HG03159 (cell line): Measurements from ENCODE around the gene RASAL2.
A peak's percentile ranks its signal among the peaks of the same experiment; 100 is the strongest.
"Not testable (repeated sequence)": the region's sequence is repeated elsewhere in the genome, so short reads cannot be mapped to it uniquely, and the experiment has no call there.

Experiments
- ATAC-seq: cut with Tn5 transposase; IDR thresholded peaks from one replicate; pipeline ENCODE4 v1.9.1; 2021; ENCODE audit warnings: mild to moderate bottlenecking, moderate library complexity; ENCODE audit not compliant: unreplicated experiment

RASAL2 gene

DNA sequence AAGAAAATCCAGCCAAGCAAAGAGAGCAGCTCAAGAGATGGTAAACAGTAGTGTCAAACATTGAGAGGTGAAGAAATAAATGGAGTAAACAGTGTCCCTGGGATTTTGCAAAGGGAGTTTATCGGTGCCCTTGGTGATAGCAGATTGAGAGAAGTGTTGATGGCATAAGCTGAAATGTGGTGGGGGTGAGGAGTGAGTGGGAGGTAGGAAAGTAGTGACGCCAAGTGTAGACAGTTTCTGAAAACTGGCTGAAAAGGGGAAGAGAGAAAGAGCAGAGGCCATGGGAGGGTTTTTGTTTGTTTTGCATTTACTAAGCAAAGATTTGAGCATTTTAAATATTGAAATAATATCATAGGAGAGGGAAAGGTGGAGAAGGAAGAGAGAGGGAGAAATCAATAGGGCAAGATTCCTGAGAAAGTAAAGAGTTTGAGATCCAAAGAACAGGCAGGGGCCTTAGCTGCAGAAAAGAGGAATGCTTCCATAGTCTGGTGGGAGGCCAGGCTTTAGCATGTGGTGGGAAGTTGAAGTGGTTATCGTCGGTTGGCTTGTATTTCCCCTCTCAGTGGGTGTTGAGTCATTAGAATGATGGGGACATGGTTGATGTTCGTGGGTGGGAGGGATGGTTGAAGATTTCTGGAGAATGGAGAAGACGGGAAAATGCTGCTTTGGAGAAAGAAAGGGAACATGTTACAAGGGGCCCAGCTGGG is 26.8 kb upstream of the RASAL2 start:
- peak; percentile 98 for ATAC-seq

DNA sequence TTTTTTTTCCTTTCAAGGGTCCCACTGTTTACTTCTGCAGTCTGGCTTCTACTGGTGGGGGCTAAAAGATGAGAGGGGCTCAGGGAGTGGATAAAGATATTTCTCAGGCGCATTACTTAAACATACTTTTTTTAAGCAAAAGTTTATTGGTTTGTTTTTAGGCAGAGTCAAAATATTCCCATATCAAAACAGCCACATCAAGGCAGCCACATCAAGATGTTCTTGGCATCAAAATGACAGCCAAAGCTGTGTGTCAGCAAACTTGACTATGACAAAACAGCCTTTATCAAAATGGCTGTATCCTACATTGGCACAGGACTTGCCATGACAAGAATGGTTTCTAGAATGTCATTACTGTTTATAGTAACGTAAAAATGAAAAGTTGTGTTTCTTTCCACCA is 22.1 kb upstream of the RASAL2 start:
- ATAC-seq, result no peak

DNA sequence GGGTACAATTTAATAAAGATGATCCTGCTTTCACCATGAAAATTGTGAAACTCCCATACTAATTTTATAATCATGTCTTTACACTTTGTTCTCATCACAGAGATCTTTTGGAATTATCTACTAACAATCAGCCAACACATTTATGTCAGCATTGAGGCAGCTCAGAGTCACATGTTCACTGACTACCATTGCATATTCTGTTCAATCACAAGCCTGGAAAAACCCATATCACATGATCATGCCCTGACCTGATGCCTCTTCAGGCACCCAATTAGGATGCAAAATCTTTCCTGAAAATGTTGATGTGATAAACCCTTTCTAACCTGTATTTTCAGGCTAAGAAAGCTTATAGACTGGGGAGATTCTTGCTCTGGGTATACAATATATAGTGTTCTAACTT is 21.6 kb upstream of the RASAL2 start:
- no peak for ATAC-seq

DNA sequence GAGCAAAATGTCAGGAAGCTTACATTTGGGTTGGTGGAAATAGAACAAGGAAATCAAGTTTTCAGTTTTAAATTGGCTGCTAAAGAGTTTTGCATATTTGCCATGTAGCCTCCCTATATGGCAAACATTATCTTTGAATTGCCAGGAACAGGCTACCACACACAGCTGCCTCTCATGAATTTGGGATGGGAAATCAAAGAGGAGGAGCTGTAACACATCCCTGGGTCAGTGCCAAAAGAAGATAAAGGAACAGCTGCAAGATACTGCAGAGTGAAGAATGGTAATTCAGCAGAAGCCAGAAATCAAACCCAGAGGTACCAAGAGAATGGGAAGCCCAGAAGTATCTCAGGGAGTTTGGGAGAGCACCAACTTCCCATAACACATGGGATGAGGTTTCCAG is 18.6 kb upstream of the RASAL2 start:
- ATAC-seq, result no peak

DNA sequence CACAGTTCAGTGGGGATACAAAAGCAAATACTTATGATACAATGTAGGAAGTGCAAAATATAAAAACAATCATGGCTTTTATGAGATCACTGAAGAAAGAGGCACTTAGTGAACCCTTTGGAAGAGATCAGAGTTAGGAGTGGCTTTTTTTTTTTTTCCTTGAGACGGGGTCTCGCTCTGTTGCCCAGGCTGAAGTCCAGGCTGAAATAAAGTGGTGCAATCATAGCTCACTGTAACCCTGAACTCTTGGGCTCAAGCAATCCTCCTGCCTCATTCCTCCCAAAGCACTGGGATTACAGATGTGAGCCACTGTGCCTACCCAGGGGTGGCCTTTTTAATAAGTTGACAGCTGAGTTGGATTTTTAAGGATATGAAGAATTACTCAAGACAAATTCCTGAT is 17.3 kb upstream of the RASAL2 start:
- no peak for ATAC-seq

DNA sequence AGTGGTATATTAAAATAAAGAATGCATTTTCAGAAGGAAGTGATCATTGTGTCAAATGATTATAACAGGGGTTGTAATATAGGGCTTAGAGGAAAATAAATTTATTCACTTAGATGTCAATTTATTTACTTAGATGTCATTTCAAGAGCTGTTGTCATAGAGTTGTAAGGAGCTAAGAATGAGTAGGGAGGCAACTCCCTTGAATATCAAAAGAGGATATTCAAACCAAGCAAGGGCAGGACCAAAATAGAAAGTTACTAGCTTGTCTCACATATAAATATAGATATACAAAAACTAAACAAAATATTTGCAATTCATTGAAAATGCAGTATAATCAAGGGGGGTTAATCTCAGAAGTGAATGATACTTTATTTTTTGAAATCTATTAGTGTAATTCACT is 16.0 kb upstream of the RASAL2 start:
- no peak for ATAC-seq

DNA sequence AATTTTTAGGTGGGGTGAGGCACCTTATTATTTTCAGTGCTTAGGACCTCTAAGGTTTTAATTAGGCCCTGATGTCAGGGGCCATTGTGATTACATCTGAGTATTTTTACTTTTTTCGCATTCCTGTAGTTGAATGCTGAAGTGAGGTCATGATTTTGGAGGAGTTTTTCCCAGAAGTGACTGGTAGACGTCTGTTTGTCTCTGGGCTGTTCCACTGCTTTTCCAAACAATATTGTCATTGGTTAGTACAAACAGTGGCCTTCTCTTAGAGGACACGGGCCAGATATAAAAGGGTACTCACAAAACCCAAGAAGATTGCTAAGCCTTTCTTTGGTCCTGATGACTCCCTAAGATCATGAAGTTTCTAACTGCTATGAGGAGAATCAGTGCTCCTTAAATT is 7.6 kb upstream of the RASAL2 start:
- no peak for ATAC-seq

DNA sequence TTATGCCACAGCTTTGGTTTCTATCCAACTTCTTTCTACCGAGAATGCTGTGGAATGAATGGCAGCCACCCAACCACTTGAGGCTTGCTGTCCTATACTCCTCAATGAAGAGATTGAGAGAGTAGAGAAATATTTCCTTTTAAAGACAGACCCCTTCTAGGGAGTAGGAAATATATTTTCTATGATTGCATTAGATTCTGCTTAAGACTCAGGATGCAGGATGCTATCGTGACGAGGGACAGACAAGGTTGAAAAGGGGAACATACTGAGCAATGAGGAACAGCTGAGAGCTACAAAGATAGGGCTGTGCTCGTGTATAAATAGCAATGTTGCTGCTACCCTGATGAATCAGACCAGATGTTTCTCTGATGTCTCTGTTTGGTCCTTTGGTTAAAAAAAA is 7.1 kb upstream of the RASAL2 start:
- no peak for ATAC-seq

DNA sequence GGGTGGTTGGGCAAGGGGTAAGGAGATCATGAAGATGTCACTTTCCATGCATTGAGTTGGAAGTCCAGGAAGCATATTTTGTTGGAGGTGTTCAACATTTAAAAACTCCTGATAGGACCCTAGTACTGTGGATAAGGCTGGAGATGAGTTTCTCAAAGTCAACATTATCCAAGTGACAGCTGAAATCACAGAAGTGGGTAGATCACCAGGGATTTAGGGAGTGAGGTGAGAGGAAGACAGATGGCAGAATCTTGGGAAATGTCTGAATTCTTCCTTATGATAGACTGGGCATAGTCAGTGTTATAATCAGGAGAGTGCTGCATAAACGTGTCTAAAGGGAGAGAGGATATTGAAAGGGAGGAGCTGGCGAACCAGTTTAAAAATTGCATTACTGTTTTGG is 5.3 kb upstream of the RASAL2 start:
- ATAC-seq, result no peak

DNA sequence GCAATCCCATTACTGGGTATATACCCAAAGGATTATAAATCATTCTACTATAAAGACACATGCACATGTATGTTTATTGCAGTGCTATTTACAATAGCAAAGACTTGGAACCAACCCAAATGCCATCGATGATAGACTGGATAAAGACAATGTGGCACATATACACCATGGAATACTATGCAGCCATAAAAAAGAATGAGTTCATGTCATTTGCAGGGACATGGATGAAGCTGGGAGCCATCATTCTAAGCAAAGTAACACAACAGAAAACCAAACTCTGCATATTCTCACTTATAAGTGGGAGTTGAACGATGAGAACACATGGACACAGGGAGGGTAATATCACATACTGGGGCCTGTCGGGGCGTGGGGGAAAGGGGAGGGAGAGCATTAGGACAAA is 2.5 kb upstream of the RASAL2 start:
- ATAC-seq, result not testable (repeated sequence)

DNA sequence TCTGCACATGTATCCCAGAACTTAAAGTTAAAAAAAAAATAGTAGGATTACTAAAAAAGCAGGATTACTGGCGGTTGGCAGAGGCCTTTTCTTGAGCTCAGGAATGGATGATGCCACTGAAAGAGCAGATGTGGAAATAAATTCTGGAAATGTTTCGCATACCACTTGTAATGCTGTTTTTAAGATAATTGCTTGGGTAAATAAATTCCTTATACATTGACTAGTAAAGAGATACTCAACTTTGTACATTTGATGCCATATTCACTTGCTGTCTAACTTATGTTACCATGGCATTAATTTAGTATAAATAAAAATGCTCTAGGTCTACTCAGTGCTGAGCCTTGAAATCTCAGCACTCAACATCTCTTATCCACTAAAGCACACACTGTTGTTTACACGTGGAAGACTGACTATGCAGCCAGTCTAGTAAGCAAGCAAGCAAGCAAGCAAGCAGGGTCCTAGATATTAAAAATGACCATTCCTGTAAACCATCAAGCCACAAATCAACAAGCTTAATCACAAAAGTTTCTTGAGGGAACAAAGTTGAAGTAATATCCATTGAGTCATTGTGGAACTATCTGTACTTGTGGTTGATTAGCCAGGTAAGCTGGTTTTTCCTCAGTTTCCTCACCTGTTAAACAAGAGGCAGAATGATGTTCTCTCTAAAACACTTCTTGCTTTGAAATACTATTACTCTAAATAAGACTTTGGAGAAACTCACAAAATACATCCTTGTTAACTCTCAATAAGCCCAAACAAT is 1.7 kb upstream of the RASAL2 start:
- no peak for ATAC-seq

DNA sequence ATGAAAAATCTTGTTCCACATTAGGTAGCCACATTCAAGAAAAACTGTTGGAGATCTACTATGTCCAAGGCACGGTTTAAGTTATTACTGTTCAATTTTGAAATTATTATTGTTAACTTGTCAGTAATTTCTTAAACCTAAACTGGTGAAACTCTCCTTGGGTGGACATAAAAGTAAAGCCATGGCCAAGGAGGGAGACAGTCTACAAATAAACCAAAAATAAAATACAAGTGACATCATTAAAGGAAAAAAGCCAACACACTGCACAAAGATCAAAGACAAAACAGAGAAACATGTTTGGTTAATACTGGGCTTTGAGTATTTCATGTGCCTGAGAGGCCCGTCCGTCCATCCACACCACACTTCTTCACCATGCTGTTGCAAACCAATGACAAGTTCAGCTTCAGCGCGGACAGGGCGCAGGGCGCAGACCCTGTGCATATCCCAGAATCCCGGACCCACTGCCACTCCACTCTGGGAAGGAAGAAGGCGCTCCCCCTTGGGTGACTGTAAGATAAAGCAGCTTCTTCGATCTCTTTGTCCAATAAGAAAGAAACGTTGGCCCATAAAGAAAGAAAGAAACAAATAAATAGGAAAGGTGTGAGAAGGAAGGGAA is 918 bp upstream of the RASAL2 start:
- ATAC-seq, result peak; percentile 7

DNA sequence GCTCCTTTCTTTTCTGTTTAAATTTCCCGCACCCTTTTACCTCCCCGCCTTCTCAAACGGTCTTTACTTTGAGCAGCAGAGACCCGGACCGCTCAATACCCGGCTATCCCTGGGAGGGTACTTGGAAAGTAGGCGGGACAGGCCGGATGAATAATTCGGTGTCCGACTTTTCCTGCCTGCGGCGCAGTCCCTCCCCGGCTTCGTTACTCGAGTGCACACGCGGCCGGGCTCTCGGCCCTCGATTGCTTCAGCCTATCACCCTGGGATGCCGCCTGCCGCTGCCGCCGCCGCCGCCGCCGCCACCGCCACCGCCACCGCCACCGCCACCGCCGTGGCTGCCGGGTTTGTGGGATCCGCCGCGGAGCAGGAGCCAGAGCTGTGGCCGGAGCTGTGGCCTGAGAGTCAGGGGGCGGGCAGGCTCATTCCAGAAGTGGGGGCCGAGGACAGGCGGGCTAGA is 382 bp upstream of the RASAL2 start:
- ATAC-seq, result peak; percentile 90

DNA sequence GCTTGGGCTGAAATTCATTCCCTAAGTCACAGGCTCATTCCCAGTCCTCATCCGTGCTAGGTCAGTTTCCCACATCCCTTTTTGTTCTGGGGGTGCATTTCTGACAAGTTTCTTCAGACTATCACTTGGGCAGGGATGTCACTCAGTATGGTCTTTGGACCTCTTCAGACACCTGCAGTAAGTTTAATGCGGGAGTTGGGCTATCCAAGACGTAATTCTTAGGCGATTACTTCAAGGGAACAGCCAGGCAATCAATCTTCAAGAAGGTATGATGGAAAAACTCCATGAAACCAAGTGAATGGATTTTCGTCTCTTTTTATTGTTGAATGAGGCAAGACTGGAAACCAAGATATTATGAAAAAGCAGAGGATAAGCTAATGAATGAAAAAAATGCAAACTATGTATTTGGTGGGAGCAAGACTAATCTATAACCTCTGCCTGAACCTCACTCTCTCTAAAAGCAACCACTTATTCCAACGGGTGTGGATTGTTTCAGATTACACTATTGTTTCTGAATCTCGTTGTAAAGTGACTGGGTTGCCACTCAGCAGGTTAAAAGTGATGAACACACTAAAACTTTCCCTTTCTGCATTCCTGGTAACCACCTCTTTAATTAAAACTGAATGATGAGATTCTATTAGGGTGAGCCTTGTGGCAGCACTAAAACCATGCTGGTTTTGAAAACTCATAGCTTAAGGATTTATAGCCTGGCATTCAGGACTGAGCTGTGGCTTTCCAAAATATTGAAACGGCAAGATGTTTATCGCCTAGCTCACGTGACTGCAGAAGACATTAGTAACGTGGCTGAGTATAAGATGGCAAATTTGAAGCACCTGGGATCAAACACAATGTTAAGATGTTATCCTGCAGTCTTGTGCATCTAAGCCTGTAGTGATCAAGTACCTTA is 1.1 kb downstream of the RASAL2 start:
- no peak for ATAC-seq

DNA sequence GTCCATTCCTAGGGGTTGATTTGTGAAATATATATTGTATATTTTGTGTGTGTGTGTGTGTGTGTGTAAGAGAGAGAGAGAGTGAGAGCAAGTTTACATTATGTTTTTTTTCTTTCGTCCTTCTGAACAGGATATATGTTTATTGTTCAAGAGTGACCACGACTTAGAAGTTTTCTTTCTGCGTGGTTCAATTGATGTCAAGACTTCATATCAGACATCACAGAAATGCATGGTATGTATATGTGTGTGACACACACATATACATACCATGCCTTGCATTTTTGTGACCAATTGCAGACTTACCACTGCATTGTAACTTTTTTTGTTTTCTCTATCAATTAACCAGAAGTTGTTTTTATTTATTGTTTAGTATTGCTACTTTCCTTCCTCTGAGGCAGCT is 2.5 kb downstream of the RASAL2 start:
- ATAC-seq, result no peak

DNA sequence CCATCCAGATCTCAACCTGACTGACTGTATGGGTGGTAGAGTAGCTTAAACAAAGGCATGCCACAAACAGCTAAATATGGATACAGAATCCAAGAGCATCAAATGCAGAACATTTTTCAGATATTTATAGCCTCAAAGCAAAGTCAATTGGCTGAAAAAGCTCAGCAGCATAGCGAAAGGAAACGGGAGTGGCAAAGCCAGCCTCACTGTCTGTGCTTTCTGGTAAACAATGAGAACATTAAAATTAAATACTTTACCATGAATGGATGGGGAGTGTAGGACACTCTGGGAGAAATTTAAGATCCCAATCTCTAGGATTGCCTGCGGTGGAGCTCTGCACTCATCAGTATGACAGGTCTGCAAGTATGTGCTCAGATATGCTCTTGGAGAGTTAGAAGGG is 4.4 kb downstream of the RASAL2 start:
- ATAC-seq, result no peak

DNA sequence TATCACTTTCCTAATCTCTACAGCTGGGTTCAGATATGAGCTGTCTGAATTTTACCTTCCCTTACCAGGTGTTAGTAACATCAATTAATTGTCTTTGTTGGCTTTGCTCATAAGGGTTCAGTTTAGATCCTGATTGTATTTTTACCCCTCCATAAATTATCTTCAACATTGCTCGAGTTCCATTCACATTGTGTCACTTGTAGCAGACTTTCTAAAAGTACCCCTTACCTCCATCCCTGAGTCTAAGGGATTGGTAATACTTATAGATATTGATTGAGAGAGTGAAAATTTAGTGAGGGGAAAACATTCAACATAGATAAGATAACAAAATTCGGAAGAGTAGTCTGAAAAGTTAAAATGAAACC is 7.3 kb downstream of the RASAL2 start:
- ATAC-seq, result no peak

DNA sequence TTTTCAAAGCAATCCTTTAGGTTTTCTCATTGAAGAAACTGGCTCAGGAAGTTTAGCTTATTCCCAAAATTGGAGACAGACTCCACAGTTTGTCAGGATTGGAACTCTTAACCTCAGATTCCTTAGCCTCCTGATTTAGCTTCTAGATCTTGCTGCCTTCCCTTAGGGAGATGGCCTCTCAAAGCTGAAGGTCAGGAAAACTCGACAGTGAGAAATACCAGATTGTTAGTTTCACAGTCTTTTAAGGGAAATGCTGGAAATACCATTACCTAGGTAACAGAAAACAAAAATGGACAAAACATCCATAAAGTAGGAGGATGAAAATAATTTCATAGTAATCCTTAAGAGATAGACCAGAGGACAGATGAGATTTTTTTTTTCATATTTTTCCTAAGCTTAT is 7.8 kb downstream of the RASAL2 start:
- ATAC-seq, result no peak

DNA sequence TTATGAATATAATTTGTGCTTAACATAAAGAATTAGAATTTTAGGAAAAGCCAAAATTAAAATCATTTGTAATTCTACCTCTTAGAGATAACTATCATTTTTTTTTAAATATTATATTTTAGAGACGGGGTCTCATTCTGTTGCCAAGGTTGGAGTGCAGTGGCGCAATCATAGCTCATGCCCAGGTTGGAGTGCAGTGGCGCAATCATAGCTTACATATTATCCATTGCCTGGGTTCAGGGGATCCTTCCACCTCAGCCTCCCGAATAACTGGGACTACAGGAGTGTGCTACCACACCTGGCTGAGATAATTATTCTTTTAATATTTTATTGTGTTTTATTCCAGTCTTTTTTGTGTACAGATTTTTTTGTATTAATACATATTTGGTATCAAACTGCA is 8.3 kb downstream of the RASAL2 start:
- no peak for ATAC-seq

DNA sequence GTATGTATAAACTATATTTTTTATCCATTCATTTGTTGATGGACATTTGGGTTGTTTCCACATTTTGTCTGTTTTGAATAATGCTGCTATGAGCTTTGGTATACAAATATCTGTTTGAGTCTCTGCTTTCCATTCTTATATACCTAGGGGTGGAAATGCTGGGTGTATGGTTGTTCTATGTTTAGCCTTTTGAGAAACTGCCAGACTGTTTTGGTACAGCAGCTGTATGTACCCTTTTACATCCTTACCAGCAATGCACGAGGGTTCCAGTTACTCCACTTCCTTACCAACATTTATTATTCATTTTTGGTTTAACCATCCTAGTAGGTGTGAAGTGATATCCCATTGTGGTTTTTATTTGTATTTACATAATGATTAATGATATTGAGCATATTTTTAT is 13.9 kb downstream of the RASAL2 start:
- no peak for ATAC-seq
